ENCODE measurements around the gene CDH8. TPM values are rescaled to one million over a fixed set of nuclear protein-coding genes. Genes with fewer than 3 reads are reported as not detected.

CDH8 gene
- total and polyA plus RNA-seq, 2 donors (not counting 3 experiments of a cell fraction or from before 2014, with no cell fraction given): not detected

- dilution Hi-C loops (cut with MboI; ENCODE audit: extremely low pct_ligation_motif_present, low sequenced_read_pairs) (no loop called here), intact Hi-C loops (cut with micrococcal nuclease) (no loop called here)
- no peaks in the 10 kb centered on the region for H3K27me3 ChIP-seq (ENCODE audit: control insufficient read depth in 2 of 2, insufficient read depth in 2 of 2, low read length in 2 of 2)
- no peak for DNase-seq (ENCODE audit: low read depth, low spot score)
- no peak overlapping the region for H2AFZ ChIP-seq (ENCODE audit: low read depth, low read length)
- ChIA-PET CTCF (no interaction called here), POLR2A (no interaction called here)
- no peak overlapping the region for H3K27ac ChIP-seq (ENCODE audit: insufficient read depth, low read depth, low read length)
- FAIRE-seq: no peak
- H3K4me1 ChIP-seq (ENCODE audit: control insufficient read depth, extremely low read depth, insufficient read depth, low read length): no peaks in the 10 kb centered on the region
- no peaks in the 10 kb centered on the region for H3K9me1 ChIP-seq (replicated peaks; ENCODE audit: control insufficient read depth, extremely low read depth, insufficient read depth, low read length)
- TF ChIP-seq EZH2 (IDR thresholded peaks at IDR 0.05; ENCODE audit: borderline replicate concordance, low read depth, low read length, severe bottlenecking) (no peak), MAX (IDR thresholded peaks at IDR 0.05; ENCODE audit: insufficient read depth, insufficient read length) (no peak), POLR2AphosphoS5 (IDR thresholded peaks at IDR 0.05; ENCODE audit: insufficient read depth, low read depth, low read length) (no peak), MYC (IDR thresholded peaks at IDR 0.05; ENCODE audit: low read depth, low read length) (no peak), CTCF (IDR thresholded peaks at IDR 0.05; ENCODE audit: extremely low read depth in 1 of 2, insufficient read depth in 1 of 2, low read depth in 1 of 2, low read length in 2 of 2) (no peak), POLR2A (IDR thresholded peaks at IDR 0.05; ENCODE audit: low read depth, low read length) (no peak), JUN (IDR thresholded peaks at IDR 0.05; ENCODE audit: borderline replicate concordance, insufficient read depth, insufficient read length, low read depth) (no peak), GATA2 (IDR thresholded peaks at IDR 0.05; ENCODE audit: insufficient read depth, insufficient read length, low read depth, low read length) (no peak), FOS (IDR thresholded peaks at IDR 0.05; ENCODE audit: borderline replicate concordance, insufficient read depth, low read length) (no peak)
- no peak overlapping the region for H3K4me3 ChIP-seq (replicated peaks in 1 of 3; ENCODE audit: insufficient read depth in 1 of 3, low read depth in 1 of 3, low read length in 3 of 3)
- no peaks in the 10 kb centered on the region for H4K20me1 ChIP-seq (replicated peaks; ENCODE audit: control insufficient read depth, extremely low read depth, insufficient read depth, low read length)
- H3K4me2 ChIP-seq (ENCODE audit: insufficient read depth, low read length): no peak overlapping the region
- H3K9ac ChIP-seq (replicated peaks; ENCODE audit: extremely low read depth, insufficient read depth, low read length): no peak overlapping the region
- no peaks in the 10 kb centered on the region for H3K36me3 ChIP-seq (ENCODE audit: control insufficient read depth in 2 of 2, extremely low read depth in 1 of 2, insufficient read depth in 2 of 2, low read length in 2 of 2)
- no peaks in the 10 kb centered on the region for H3K79me2 ChIP-seq (ENCODE audit: control insufficient read depth, insufficient read depth, low read length)
- no peaks in the 10 kb centered on the region for H3K9me3 ChIP-seq (replicated peaks; ENCODE audit: control insufficient read depth, insufficient read depth, low read length)
- BruUV-seq (replicated peaks): no TSS peak
Observed at GRCh38 chr16:61820398-61820797, 215.8 kb downstream of the CDH8 start.
